NCI-H446 treated with DMSO at 0.1 percent for 48 hours (cell line): ENCODE data around the gene OVCA2.
"Not testable (repeated sequence)": the region's sequence is repeated elsewhere in the genome, so short reads cannot be mapped to it uniquely, and the experiment has no call there.

ENCODE experiments used
- DNase-seq: peaks from one replicate; lab custom pipeline; 2025; lab: John Stamatoyannopoulos, UW

Gene OVCA2

DNA sequence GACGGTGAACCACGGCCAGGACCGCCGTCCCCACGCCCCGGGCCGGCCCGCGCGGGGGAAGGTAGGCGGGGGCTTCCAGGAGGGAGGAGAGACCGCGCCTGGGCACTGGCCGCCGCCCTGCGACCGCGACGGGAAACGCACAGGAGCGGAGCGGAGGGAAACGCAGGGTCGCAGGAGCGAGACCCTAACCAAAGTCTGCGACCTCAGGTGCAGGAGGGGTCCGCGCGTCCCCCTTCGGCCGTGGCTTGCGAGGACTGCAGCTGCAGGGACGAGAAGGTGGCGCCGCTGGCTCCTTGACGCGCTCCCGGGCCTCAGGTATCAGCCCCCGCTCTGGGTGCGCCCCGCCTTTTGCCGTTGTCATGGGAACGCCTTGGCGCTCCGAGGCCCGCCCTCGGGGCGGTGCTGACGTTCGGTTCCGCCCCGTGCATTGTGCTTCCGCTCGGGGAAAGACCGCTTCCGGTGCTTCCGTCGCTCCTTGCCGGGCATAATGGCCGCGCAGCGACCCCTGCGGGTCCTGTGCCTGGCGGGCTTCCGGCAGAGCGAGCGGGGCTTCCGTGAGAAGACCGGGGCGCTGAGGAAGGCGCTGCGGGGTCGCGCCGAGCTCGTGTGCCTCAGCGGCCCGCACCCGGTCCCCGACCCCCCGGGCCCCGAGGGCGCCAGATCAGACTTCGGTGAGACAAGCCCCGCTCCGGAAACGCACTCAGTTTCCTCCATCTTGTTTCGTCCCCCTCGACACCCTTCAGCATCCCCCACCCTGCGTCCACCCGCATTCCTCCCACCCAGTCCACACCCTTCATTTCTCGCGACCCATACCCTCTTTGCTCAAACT lies at the start of gene OVCA2:
TSS of gene OVCA2 (plus strand) at position 462 of the 829 bp plus-strand sequence. CDS start at position 488, 26 bp downstream.
- peak; percentile 75 for DNase-seq

DNA sequence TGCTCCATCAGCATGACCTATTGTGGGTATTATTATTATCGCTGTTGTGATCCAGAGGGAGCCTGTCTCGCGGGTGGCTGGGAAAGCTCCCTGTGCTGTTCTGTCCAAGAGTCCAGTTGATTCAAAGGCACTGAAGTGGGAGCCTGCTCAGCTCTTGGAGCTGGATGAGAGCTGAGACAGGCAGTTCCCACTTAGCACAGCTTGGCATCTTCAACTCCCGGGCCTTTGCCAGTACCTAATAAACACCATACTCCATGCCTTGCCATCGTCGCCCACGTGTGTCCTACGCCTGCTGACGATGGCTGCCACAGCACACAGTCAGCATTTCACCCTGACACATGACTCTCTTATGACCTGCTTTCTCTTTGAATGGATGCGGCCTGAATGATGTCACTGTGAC lies 49.3 kb upstream of the OVCA2 start:
- DNase-seq, result no peak

GRCh38 chr17:1994707-1995106 lies 47.1 kb upstream of the OVCA2 start:
- no peak for DNase-seq

GRCh38 chr17:1995321-1995892 lies 46.4 kb upstream of the OVCA2 start:
- no peak for DNase-seq

- DNase-seq, result no peak
Measured at GRCh38 chr17:1995907-1996799, 45.7 kb upstream of the OVCA2 start.

DNA sequence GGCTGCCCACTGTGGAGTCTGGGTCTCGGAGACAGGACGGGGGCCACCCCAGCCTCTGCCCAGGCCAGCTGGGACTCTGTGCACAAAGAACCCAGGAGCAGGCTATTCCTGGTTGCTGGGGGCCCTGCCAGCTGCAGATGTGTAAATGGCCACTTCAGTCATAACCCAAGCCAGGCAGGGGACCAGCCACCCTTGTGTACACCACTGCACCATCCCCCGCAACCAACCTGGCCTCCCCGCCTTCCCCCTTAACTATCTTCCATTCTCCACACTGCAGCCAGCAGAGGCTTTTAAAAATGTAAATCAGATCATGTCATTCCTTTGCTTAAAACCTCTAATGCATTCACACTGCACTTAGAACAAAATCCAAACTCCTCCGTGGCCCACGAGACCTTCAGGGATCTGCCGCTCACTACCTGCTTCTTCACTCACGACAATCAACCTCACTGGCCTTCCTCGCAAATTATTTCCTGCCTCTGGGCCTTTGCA lies 45.0 kb upstream of the OVCA2 start:
- no peak for DNase-seq

- DNase-seq, result no peak
Measured at GRCh38 chr17:1997289-1997926, 44.4 kb upstream of the OVCA2 start.

- DNase-seq, result no peak
Measured at GRCh38 chr17:1997927-1998742, 43.7 kb upstream of the OVCA2 start.

- no peak for DNase-seq
Measured at GRCh38 chr17:1999557-2000251, 42.1 kb upstream of the OVCA2 start.

- no peak for DNase-seq
Measured at GRCh38 chr17:2002767-2003329, 39.0 kb upstream of the OVCA2 start.

DNA sequence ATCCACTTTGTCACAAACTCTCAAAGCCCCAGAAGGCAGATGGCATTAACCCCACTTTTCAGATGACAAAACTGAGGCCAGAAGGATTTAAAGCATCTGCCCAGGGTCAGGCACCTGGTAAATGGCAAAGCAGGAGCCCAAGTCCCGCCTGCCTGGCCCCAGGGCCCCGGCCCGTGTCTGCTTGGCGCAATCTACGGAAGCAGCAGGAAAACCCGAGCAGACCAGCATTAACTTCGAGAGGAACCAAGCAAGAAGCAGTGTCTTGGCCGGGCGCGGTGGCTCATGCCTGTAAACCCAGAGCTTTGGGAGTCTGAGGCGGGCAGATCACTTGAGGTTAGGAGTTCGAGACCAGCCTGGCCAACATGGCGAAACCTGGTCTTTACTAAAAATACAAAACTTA lies 38.3 kb upstream of the OVCA2 start:
- DNase-seq, result no peak

GRCh38 chr17:2004435-2004952 lies 37.3 kb upstream of the OVCA2 start:
- no peak for DNase-seq

DNA sequence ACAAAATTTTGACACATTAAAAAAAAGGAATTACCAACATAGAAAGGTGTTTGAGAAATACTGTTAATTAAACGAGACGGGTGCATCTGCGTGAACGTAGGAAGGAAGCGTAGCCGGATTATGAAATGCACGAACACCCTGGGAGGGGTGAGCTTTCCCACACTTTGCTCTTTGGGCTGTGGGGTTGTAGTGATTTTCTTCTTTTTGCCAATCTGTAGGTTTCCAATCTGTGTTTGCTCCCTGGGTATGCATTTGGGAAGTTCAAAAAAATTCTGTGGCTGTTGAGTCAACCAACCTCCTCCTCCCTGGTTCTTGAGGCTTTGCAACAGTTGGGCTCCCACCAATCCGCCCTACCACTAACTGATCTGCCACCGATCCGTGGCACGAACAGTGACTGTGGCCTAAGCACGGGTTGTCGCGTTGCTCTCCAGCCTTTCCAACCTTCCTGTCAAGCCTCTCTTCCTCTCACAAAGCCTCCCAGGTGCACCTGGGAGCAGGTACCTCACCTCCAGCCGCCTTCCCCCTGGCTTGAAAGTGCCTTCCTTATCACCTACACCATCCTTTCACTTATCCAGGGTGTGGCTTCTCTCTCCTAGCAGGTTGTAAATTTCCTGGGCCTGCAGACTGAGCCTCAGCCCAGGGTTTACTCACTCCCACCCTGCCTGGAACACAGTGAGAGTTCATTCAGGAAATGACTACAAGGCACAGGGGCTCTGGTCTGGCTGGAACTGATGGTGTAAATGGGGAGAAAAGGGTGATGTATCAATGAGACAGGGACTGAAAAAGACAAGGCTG lies 33.3 kb upstream of the OVCA2 start:
- DNase-seq, result no peak

DNA sequence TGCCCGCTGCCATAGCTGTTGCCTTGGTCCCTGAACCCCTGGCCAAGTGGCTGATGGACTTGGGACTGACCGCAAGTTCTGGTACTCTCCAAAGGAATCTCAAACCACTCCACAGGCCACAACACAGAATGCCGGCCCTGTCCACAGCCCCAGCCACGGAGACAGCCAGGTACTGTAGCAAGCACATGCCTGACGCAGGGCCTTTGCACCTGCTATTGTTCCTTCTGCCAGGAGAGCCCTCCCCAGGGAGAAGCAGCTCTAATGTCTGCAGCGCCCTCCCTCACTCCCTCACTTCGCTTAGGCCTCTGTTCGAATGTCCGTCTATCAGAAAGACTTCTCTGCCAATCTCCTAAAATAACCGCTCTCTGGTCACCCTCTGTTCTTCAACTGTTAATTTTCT lies 32.1 kb upstream of the OVCA2 start:
- no peak for DNase-seq

- no peak for DNase-seq
Measured at GRCh38 chr17:2011411-2012371, 30.1 kb upstream of the OVCA2 start.

DNA sequence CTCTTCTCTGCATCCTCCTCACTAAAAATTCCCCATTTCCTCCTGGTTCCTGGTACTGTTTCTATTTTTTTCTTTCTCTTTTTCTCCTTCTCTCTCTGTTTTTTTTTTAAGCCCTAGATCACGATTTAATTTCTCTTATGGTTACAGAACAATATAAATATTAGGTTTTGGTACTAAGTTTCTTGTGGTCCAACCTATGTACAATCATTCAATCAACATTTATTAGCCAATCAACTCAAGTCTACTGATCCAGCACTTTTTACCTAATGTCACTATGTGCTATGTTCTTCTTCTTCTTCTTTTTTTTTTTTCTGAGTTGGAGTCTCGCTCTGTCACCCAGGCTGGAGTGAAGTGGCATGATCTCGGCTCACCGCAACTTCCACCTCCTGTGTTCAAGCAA lies 29.3 kb upstream of the OVCA2 start:
- no peak for DNase-seq

DNA sequence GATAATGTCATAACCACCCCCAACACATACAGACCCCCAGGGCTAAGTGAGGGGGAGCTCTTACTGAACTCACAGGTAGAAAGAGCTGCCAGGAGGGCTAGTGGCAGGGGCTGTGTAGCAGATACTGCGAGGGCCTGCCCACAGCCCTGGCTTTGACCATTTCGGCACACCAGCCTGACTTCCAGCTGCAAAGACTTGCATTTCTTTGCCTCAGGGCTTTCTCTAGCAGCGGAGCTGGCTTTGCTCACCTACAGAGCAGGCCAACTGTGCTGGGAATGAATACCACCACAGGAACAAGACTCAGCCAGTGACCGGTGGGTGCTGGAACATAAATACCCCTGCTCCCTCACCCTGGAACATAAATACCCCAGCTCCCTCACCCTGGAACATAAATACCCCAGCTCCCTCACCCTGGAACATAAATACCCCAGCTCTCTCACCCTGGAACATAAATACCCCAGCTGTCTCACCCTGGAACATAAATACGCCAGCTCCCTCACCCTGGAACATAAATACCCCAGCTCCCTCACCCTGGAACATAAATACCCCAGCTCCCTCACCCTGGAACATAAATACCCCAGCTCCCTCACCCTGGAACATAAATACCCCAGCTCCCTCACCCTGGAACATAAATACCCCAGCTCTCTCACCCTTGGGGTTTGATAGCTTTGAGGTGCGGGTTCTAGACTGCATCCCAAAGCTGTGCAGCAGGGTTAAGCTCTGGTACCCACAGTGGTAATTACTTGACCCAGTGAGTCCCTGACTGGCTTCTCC lies 28.4 kb upstream of the OVCA2 start:
- not testable (repeated sequence) for DNase-seq
